Activated CD8-positive, alpha-beta memory T cell treated with anti-CD3 and anti-CD28 coated beads for 1 hour (primary cell): ENCODE measurements around the gene PROS1.
A peak's percentile ranks its signal among the peaks of the same experiment; 100 is the strongest.

ENCODE experiments used
- DNase-seq, 2 donors: peaks; one replicate each; pipeline ENCODE4 v3.0.0-alpha.2; 2020; ENCODE audit warnings: low read depth in 1 of 2; ENCODE audit errors: extremely low read depth in 1 of 2

Gene PROS1

GRCh38 chr3:93973131-93974126 lies at the start of gene PROS1:
Gene PROS1 (minus strand): TSS chr3:93973896. CDS start chr3:93973749, 147 bp downstream.
- DNase-seq = peak in 1 of 2 donors; percentile 6

- no peak for DNase-seq
Measured at GRCh38 chr3:94020293-94020692, 46.6 kb upstream of the PROS1 start.

- DNase-seq = no peak
Measured at GRCh38 chr3:94019659-94020058, 46.0 kb upstream of the PROS1 start.

GRCh38 chr3:94015025-94015424 lies 41.3 kb upstream of the PROS1 start:
- no peak for DNase-seq

GRCh38 chr3:94012185-94012584 lies 38.5 kb upstream of the PROS1 start:
- no peak for DNase-seq

GRCh38 chr3:94011233-94011711 lies 37.6 kb upstream of the PROS1 start:
- no peak for DNase-seq

GRCh38 chr3:94009608-94010007 lies 35.9 kb upstream of the PROS1 start:
- DNase-seq = no peak

GRCh38 chr3:94008253-94008652 lies 34.6 kb upstream of the PROS1 start:
- no peak for DNase-seq

- DNase-seq = no peak
Measured at GRCh38 chr3:94004301-94004910, 30.7 kb upstream of the PROS1 start.

GRCh38 chr3:94001827-94002495 lies 28.3 kb upstream of the PROS1 start:
- no peak for DNase-seq

GRCh38 chr3:94001191-94001590 lies 27.5 kb upstream of the PROS1 start:
- no peak for DNase-seq

- no peak for DNase-seq
Measured at GRCh38 chr3:93994056-93994455, 20.4 kb upstream of the PROS1 start.

- DNase-seq = no peak
Measured at GRCh38 chr3:93992207-93992606, 18.5 kb upstream of the PROS1 start.

- DNase-seq = no peak
Measured at GRCh38 chr3:93991631-93992030, 17.9 kb upstream of the PROS1 start.

- DNase-seq = no peak
Measured at GRCh38 chr3:93989241-93989640, 15.5 kb upstream of the PROS1 start.

GRCh38 chr3:93988764-93989163 lies 15.1 kb upstream of the PROS1 start:
- DNase-seq = no peak

- DNase-seq = no peak
Measured at GRCh38 chr3:93988283-93988682, 14.6 kb upstream of the PROS1 start.

- no peak for DNase-seq
Measured at GRCh38 chr3:93984618-93985017, 10.9 kb upstream of the PROS1 start.

- DNase-seq = no peak
Measured at GRCh38 chr3:93983408-93983807, 9.7 kb upstream of the PROS1 start.

- no peak for DNase-seq
Measured at GRCh38 chr3:93981649-93982048, 8.0 kb upstream of the PROS1 start.
